Neural cell (in vitro differentiated cells): ENCODE results near the gene HOXD8. TPM values are rescaled to one million over a fixed set of nuclear protein-coding genes. Genes with fewer than 3 reads are reported as not detected.

Source experiments
- H2AFZ ChIP-seq: fragments of 200-600, 300-800 bp; sonication (generic), shearing (Covaris generic); 2 replicates; pipeline ENCODE4 v1.6.0; 2014; ENCODE audit warnings: low read depth, mild to moderate bottlenecking, antibody characterized with exemption, low read length, moderate library complexity
- H3F3A ChIP-seq: fragments of 200-600 bp; shearing (Covaris generic); 2 replicates; pipeline ENCODE4 v1.6.1; 2016; ENCODE audit warnings: mild to moderate bottlenecking, moderate library complexity, mixed read lengths, antibody characterized with exemption, low read length; ENCODE audit not compliant: insufficient read depth, poor library complexity, severe bottlenecking
- H3K27ac ChIP-seq: fragments of 200-600, 300-800 bp; sonication (generic), shearing (Covaris generic); 2 replicates; pipeline ENCODE4 v1.5.1; 2014; ENCODE audit warnings: mild to moderate bottlenecking, low read length, moderate library complexity
- H3K27me3 ChIP-seq: fragments of 300-800, 200-600 bp; sonication (generic), shearing (Covaris generic); 2 replicates; pipeline ENCODE4 v1.6.0; 2014; ENCODE audit warnings: mild to moderate bottlenecking, low read depth, low read length, moderate library complexity; ENCODE audit not compliant: insufficient read depth
- H3K36me3 ChIP-seq: fragments of 300-800, 200-600 bp; sonication (generic), shearing (Covaris generic); 2 replicates; pipeline ENCODE4 v1.5.1; 2014; ENCODE audit warnings: mild to moderate bottlenecking, antibody characterized with exemption, low read length, moderate library complexity; ENCODE audit not compliant: insufficient read depth
- H3K4me2 ChIP-seq: fragments of 300-800, 200-600 bp; sonication (generic), shearing (Covaris generic); 2 replicates; pipeline ENCODE4 v1.6.0; 2014; ENCODE audit warnings: mild to moderate bottlenecking, low read length
- H3K4me3 ChIP-seq: fragments of 300-800, 200-600 bp; sonication (generic), shearing (Covaris generic); 2 replicates; pipeline ENCODE4 v1.5.1; 2014; ENCODE audit warnings: mild to moderate bottlenecking, low read length, moderate library complexity
- H3K79me2 ChIP-seq: fragments of 200-600 bp; shearing (Covaris generic); replicated peaks from 2 replicates; pipeline ENCODE4 v1.6.0; 2014; ENCODE audit warnings: mild to moderate bottlenecking, low read length, moderate library complexity; ENCODE audit not compliant: insufficient read depth
- H3K9ac ChIP-seq: fragments of 300-800, 200-600 bp; sonication (generic), shearing (Covaris generic); 2 replicates; pipeline ENCODE4 v1.6.1; 2016; ENCODE audit warnings: mild to moderate bottlenecking, low read length, mixed read lengths
- H3K9me2 ChIP-seq: fragments of 200-600 bp; shearing (Covaris generic); 2 replicates; pipeline ENCODE4 v1.6.1; 2016; ENCODE audit warnings: mild to moderate bottlenecking, low read length, mixed read lengths; ENCODE audit not compliant: insufficient read depth
- H3K9me3 ChIP-seq: fragments of 200-600, 300-800 bp; sonication (generic), shearing (Covaris generic); 2 replicates; pipeline ENCODE4 v1.6.1; 2016; ENCODE audit warnings: mild to moderate bottlenecking, mixed run types, low read length, moderate library complexity, mixed read lengths
- H4K20me1 ChIP-seq: fragments of 200-600 bp; shearing (Covaris generic); 2 replicates; pipeline ENCODE4 v1.6.1; 2016; ENCODE audit warnings: mild to moderate bottlenecking, mixed run types; ENCODE audit not compliant: insufficient read depth
- EP300 ChIP-seq: fragments of 450-650 bp; conservative IDR thresholded peaks from 2 replicates; pipeline ENCODE4 v1.6.1; 2014; ENCODE audit warnings: antibody characterized with exemption, mild to moderate bottlenecking, moderate library complexity; ENCODE audit not compliant: poor library complexity, severe bottlenecking
- EZH2 ChIP-seq: fragments of 200-600, 300-800 bp; shearing (Covaris generic), sonication (generic); IDR thresholded peaks from 2 replicates; pipeline ENCODE4 v1.6.1; 2014; ENCODE audit warnings: antibody characterized with exemption, low read length, borderline replicate concordance, mild to moderate bottlenecking; ENCODE audit not compliant: insufficient read depth, poor library complexity, severe bottlenecking
- MXI1 ChIP-seq: fragments of 450-650 bp; conservative IDR thresholded peaks from 2 replicates; pipeline ENCODE4 v1.6.1; 2014; ENCODE audit warnings: antibody characterized with exemption, mild to moderate bottlenecking; ENCODE audit not compliant: poor library complexity, severe bottlenecking
- POLR2AphosphoS5 ChIP-seq: IDR thresholded peaks from 2 replicates; pipeline ENCODE4 v1.6.1; 2012
- RAD21 ChIP-seq: fragments of 450-650 bp; conservative IDR thresholded peaks from 2 replicates; pipeline ENCODE4 v1.6.1; 2014; ENCODE audit warnings: antibody characterized with exemption, mild to moderate bottlenecking, moderate library complexity
- SMC3 ChIP-seq: fragments of 450-650 bp; conservative IDR thresholded peaks from 2 replicates; pipeline ENCODE4 v1.6.1; 2014; ENCODE audit warnings: antibody characterized with exemption, mild to moderate bottlenecking, moderate library complexity; ENCODE audit not compliant: poor library complexity
- TAF1 ChIP-seq: IDR thresholded peaks from 2 replicates; pipeline ENCODE4 v1.6.1; 2012; ENCODE audit warnings: low read depth
- polyA plus RNA-seq: library from polyadenylated mRNA; depleted of rRNA; stranded (reverse); fragments of >200 nt; gene quantifications from 2 replicates; pipeline ENCODE4 v1.2.3, GENCODE V29; 2014
- TF ChIP-seq, protein P1 (sequence below): fragments of 450-650 bp; IDR thresholded peaks from 2 replicates; pipeline ENCODE4 v1.5.1; 2014; ENCODE audit warnings: antibody characterized with exemption, mild to moderate bottlenecking, moderate library complexity; ENCODE audit not compliant: poor library complexity, severe bottlenecking
- TF ChIP-seq, protein P2 (sequence below): IDR thresholded peaks from 2 replicates; pipeline ENCODE4 v1.6.1; 2012; ENCODE audit warnings: borderline replicate concordance

HOXD8 gene
- polyA plus RNA-seq, 1 donor from 2014 or later = not detected

- Histone ChIP-seq H3K4me3 (no peak within 1 kb of the TSS), H2AFZ (no peak within 1 kb of the TSS), H3K36me3 (no peaks in the 10 kb centered on the region), H3K27me3 (peaks cover 99% of the 10 kb centered on the region), H3K4me2 (no peak within 1 kb of the TSS), H4K20me1 (no peaks in the 10 kb centered on the region), H3K79me2 (no peaks in the 10 kb centered on the region), H3K27ac (no peak within 1 kb of the TSS), H3K9me2 (no peaks in the 10 kb centered on the region), H3K9me3 (peaks cover 32% of the 10 kb centered on the region), H3K9ac (no peak within 1 kb of the TSS), H3F3A (no peaks in the 10 kb centered on the region)
- TF ChIP-seq TAF1 (no peak), POLR2AphosphoS5 (no peak), EZH2 (no peak), RAD21 (no peak), SMC3 (no peak), EP300 (no peak), MXI1 (no peak)
- TF ChIP-seq, protein P1, sequence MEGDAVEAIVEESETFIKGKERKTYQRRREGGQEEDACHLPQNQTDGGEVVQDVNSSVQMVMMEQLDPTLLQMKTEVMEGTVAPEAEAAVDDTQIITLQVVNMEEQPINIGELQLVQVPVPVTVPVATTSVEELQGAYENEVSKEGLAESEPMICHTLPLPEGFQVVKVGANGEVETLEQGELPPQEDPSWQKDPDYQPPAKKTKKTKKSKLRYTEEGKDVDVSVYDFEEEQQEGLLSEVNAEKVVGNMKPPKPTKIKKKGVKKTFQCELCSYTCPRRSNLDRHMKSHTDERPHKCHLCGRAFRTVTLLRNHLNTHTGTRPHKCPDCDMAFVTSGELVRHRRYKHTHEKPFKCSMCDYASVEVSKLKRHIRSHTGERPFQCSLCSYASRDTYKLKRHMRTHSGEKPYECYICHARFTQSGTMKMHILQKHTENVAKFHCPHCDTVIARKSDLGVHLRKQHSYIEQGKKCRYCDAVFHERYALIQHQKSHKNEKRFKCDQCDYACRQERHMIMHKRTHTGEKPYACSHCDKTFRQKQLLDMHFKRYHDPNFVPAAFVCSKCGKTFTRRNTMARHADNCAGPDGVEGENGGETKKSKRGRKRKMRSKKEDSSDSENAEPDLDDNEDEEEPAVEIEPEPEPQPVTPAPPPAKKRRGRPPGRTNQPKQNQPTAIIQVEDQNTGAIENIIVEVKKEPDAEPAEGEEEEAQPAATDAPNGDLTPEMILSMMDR = no peak
- TF ChIP-seq, protein P2, sequence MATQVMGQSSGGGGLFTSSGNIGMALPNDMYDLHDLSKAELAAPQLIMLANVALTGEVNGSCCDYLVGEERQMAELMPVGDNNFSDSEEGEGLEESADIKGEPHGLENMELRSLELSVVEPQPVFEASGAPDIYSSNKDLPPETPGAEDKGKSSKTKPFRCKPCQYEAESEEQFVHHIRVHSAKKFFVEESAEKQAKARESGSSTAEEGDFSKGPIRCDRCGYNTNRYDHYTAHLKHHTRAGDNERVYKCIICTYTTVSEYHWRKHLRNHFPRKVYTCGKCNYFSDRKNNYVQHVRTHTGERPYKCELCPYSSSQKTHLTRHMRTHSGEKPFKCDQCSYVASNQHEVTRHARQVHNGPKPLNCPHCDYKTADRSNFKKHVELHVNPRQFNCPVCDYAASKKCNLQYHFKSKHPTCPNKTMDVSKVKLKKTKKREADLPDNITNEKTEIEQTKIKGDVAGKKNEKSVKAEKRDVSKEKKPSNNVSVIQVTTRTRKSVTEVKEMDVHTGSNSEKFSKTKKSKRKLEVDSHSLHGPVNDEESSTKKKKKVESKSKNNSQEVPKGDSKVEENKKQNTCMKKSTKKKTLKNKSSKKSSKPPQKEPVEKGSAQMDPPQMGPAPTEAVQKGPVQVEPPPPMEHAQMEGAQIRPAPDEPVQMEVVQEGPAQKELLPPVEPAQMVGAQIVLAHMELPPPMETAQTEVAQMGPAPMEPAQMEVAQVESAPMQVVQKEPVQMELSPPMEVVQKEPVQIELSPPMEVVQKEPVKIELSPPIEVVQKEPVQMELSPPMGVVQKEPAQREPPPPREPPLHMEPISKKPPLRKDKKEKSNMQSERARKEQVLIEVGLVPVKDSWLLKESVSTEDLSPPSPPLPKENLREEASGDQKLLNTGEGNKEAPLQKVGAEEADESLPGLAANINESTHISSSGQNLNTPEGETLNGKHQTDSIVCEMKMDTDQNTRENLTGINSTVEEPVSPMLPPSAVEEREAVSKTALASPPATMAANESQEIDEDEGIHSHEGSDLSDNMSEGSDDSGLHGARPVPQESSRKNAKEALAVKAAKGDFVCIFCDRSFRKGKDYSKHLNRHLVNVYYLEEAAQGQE = no peak
These were observed 13.4 kb upstream of the HOXD8 start, which contains the start of gene HOXD10 for GRCh38 chr2:176115883-176116813. TSS of gene HOXD10 (plus strand) at chr2:176116778. CDS start at chr2:176116834, 56 bp downstream.

- Histone ChIP-seq H3F3A (no peaks in the 10 kb centered on the region), H3K79me2 (no peaks in the 10 kb centered on the region), H2AFZ (no peak overlapping the region), H3K9me2 (no peaks in the 10 kb centered on the region), H3K36me3 (no peaks in the 10 kb centered on the region), H3K27ac (no peak overlapping the region), H3K9ac (no peak overlapping the region), H3K4me3 (no peak overlapping the region), H4K20me1 (no peaks in the 10 kb centered on the region), H3K4me2 (no peak overlapping the region), H3K27me3 (peaks cover 99% of the 10 kb centered on the region), H3K9me3 (peaks cover 32% of the 10 kb centered on the region)
- TF ChIP-seq RAD21 (no peak), SMC3 (no peak), POLR2AphosphoS5 (no peak), EZH2 (no peak), EP300 (no peak), MXI1 (no peak), TAF1 (no peak)
- TF ChIP-seq, protein P2 = no peak
- TF ChIP-seq, protein P1 = no peak
These were observed 12.2 kb upstream of the HOXD8 start for GRCh38 chr2:176117162-176117822.
